Bronchial epithelial cell (primary cell): Measurements from ENCODE around the gene GAR1. TPM values are rescaled to one million over a fixed set of nuclear protein-coding genes. Genes with fewer than 3 reads are reported as not detected.

Experiments
- DNase-seq: peaks from one replicate; pipeline ENCODE4 v3.0.0-alpha.2; 2010; ENCODE audit warnings: low read depth
- FAIRE-seq: peaks from 2 replicates; lab custom pipeline; 2011; peaks lifted over from hg19 to GRCh38; lab: Jason Lieb, UNC
- H3K27me3 ChIP-seq: 2 replicates; pipeline ENCODE4 v1.5.1; 2011; ENCODE audit warnings: low read length; ENCODE audit not compliant: control insufficient read depth, insufficient read depth
- H3K36me3 ChIP-seq: 2 replicates; pipeline ENCODE4 v1.5.1; 2011; ENCODE audit warnings: low read length; ENCODE audit not compliant: control insufficient read depth, insufficient read depth
- H3K4me3 ChIP-seq: 2 replicates; pipeline ENCODE4 v1.5.1; 2011; ENCODE audit warnings: mild to moderate bottlenecking, low read depth, low read length, control low read depth
- total RNA-seq: library from RNA; depleted of rRNA; stranded (reverse); fragments of >200 nt; gene quantifications from 2 replicates; pipeline ENCODE4 v1.2.1, GENCODE V29; 2014
- TF ChIP-seq, protein P1 (sequence below): IDR thresholded peaks from 2 replicates; pipeline ENCODE4 v1.5.1; 2011; ENCODE audit warnings: mild to moderate bottlenecking, moderate library complexity, low read length, control low read depth, inconsistent platforms; ENCODE audit not compliant: insufficient read depth, severe bottlenecking

Gene GAR1
- total RNA-seq, 1 donor from 2014 or later = 6.1 TPM

DNA sequence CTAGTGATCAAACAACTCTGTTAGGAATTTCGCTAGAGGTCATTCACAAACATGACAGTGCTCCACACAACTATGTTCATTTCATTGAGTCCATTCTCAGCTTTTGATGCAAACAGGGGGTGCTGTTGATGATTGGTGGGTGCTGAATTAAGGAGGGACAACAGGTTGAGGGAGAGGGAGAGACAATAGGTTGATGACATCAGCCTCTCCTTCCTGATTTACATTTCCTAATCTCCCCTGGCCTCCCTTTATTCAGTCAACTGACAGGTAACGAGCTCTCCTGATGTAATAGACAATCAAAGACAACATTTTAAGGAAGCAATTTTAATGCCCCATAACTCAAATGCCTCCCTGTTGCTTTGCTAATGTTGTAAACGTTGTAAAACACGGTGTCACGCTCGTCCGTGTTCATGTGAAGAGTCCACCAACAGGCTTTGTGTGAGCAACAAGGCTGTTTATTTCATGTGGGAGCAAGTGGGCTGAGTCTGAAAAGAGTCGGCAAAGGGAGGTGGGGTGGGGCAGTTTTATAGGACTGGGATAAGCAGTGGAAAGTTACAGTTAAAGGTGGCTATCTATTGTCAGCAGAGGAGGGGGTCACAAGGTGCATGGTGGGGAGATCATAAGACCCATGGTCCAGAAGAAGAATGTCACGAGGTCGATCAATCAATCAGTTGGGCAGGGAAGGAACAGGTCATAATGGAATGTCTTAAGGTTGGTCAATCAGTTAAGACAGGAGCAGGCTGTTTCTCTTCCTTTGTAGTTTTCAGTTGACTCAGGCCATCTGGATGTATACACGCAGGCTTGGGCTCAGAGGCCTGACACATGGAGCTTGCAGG, 4.8 kb upstream of the GAR1 start:
- no peaks in the 10 kb centered on the region for H3K27me3 ChIP-seq
- H3K36me3 ChIP-seq = no peaks in the 10 kb centered on the region
- H3K4me3 ChIP-seq = no peak overlapping the region
- TF ChIP-seq, protein P1, sequence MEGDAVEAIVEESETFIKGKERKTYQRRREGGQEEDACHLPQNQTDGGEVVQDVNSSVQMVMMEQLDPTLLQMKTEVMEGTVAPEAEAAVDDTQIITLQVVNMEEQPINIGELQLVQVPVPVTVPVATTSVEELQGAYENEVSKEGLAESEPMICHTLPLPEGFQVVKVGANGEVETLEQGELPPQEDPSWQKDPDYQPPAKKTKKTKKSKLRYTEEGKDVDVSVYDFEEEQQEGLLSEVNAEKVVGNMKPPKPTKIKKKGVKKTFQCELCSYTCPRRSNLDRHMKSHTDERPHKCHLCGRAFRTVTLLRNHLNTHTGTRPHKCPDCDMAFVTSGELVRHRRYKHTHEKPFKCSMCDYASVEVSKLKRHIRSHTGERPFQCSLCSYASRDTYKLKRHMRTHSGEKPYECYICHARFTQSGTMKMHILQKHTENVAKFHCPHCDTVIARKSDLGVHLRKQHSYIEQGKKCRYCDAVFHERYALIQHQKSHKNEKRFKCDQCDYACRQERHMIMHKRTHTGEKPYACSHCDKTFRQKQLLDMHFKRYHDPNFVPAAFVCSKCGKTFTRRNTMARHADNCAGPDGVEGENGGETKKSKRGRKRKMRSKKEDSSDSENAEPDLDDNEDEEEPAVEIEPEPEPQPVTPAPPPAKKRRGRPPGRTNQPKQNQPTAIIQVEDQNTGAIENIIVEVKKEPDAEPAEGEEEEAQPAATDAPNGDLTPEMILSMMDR = no peak
- DNase-seq = no peak
- no peak for FAIRE-seq

DNA sequence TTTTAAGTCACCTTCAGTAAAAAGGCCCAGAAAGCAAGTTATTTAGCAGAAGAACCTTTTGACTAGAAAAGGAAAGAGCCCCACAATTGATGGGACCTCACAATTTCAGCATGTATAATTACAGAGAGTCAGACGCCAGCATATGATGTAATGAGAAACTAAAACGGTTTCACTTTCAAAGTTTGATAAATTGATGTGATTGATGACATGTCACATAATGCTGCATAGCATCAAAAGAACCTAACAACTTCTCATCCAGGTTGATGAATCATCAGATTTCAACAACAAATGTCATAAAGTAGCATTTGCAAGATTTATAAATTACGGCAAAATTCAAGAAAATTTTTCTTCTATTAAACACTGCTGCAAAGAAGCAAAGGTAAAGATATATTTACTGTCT, 3.9 kb upstream of the GAR1 start:
- Histone ChIP-seq H3K36me3 (no peaks in the 10 kb centered on the region), H3K4me3 (no peak overlapping the region), H3K27me3 (no peaks in the 10 kb centered on the region)
- TF ChIP-seq, protein P1 = no peak
- FAIRE-seq = no peak
- DNase-seq = no peak

DNA sequence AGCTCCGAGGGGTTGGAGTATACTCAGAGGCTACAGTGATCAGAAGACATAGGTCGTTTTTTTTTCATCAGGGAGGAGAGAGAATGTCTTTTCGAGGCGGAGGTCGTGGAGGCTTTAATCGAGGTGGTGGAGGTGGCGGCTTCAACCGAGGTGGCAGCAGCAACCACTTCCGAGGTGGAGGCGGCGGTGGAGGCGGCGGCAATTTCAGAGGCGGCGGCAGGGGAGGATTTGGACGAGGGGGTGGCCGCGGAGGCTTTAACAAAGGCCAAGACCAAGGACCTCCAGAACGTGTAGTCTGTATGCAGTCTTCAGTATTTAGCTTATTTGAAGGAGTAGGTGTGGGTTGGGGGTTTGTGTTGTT, 500 bp downstream of the GAR1 start:
- TF ChIP-seq, protein P1 = no peak
- Histone ChIP-seq H3K27me3 (no peaks in the 10 kb centered on the region), H3K4me3 (peak overlapping the region; percentile 98), H3K36me3 (peaks cover 1% of the 10 kb centered on the region)
- DNase-seq (no peak), FAIRE-seq (no peak)

DNA sequence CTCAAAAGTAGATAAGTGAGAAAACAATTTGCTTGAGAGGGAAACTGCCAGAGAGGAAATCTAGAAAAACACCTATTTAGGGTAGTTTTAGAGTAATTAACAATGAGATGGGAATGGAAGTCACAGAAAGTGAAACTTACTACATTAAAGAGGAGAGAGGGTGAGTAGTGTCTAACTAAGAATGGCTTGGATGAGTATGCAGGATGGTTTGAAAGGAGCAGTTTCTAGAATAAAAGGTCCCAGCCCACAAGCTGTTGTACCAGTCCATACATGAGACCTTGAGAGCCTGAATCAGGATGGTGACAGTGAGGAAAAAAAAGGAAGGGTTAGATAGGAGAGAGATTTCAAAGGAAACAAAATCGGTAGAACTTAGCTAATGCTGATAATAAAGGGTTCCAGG, 1.3 kb downstream of the GAR1 start:
- H3K4me3 ChIP-seq = no peak overlapping the region
- DNase-seq (no peak), FAIRE-seq (no peak)
- peaks cover 1% of the 10 kb centered on the region for H3K36me3 ChIP-seq
- TF ChIP-seq, protein P1 = no peak
- H3K27me3 ChIP-seq = no peaks in the 10 kb centered on the region

DNA sequence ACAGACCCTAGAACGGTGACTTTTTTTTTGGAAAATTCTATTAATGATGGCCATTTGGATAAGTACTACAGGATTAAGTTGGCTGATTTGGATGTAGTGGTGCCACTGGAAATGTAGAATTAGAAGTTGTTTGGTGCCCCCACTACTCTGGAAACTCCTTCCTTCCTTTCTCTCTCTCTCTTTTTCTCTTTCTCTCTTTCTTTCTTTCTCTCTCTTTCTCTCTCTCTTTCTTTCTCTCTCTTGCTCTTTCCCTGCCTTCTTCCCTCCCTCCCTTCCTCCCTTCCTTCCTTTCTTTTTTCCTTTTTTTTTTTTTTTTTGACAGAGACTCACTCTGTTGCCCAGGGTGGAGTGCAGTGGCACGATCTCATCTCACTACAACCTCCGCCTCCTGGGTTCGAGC, 2.7 kb downstream of the GAR1 start:
- FAIRE-seq (no peak), DNase-seq (no peak)
- TF ChIP-seq, protein P1 = no peak
- Histone ChIP-seq H3K27me3 (no peaks in the 10 kb centered on the region), H3K4me3 (no peak overlapping the region), H3K36me3 (peaks cover 5% of the 10 kb centered on the region)

DNA sequence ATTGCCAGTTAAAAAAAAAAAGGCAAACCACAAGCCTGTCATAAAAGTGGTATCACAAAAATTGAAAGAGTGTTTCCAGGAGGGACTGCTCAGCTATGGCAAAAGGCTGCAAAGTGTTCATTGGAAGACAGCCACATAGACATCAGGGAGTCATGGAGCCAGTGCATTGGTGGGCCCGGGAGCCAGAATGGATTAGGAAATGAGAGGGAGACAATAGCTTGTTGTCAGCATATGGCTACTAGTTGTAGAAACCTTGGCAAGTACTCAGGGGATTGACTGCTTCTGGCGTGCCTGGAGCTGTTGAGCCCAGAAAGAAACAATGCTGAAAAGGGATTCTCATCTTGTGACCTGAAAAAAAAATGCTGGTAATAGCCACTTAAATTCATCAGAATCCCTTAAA, 5.0 kb downstream of the GAR1 start:
- FAIRE-seq = no peak
- Histone ChIP-seq H3K36me3 (peaks cover 5% of the 10 kb centered on the region), H3K27me3 (no peaks in the 10 kb centered on the region), H3K4me3 (no peak overlapping the region)
- DNase-seq = no peak
- TF ChIP-seq, protein P1 = no peak
